GM21515 (cell line): ENCODE data around the gene AMOT.

Experiments used
- ATAC-seq: cut with Tn5 transposase; IDR thresholded peaks from one replicate; pipeline ENCODE4 v1.9.1; 2021; ENCODE audit not compliant: unreplicated experiment

The AMOT gene

GRCh38 chrX:112800971-112801775, 39.5 kb downstream of the AMOT start:
- ATAC-seq: no peak

- no peak for ATAC-seq
These were observed 41.2 kb downstream of the AMOT start for GRCh38 chrX:112799425-112799824.

DNA sequence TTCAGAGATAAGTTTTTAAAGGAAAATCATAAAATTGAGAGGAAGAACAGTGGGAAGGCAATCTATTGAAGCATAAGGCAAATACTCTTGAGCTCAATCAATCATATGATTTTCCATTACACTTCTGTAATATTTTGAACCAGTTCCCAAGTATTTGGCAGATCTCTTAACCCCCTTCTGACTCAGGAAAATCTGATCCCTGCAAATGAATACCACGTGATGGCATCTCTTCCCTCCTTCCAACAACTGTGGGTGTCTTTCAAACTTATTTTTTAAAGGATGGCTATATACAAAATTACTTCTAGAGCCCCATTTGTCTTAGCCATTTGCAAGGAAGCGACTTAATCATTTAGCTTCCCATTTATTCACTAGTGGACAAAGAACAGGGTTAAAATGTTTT, 41.9 kb downstream of the AMOT start:
- ATAC-seq: no peak

DNA sequence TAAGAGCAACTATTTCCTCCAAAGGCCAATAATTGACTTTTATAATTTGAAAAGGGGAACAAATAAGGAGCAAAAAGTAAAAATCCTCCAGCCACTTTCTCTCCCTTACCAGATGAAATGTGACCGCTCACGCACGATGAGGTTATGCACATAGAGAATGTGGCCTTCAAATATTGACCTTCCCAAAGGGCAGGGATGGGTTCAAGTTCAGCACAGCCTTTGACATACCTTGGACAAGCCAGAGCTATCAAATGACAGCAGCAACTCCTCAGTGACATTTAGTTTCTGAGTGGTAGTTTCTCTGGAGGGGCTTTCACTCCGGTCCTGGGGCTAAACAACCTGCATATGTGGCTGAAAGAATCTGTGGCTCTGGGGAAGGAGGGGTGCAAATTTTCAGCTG, 50.7 kb downstream of the AMOT start:
- ATAC-seq: no peak

DNA sequence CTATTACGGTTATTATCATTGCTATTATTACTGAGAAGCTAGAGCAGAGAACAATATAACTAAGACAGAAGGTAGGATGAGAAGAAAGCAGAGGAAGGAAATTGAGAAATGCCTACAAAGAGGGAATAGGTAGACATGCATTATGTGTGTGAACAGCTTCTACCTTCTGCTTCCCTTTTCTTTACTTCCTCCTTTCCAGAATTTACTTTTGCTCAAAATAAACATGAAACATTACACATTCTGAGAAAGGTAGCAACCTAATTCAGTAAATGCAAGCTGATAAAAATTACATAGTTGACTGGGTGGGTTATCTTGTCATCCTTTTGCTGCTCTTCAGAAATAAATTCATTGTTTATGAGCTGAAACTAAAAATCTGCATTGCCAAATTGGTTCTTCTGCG, 54.6 kb downstream of the AMOT start:
- no peak for ATAC-seq

GRCh38 chrX:112785344-112785743, 55.3 kb downstream of the AMOT start:
- no peak for ATAC-seq

GRCh38 chrX:112784692-112785091, 55.9 kb downstream of the AMOT start:
- no peak for ATAC-seq

DNA sequence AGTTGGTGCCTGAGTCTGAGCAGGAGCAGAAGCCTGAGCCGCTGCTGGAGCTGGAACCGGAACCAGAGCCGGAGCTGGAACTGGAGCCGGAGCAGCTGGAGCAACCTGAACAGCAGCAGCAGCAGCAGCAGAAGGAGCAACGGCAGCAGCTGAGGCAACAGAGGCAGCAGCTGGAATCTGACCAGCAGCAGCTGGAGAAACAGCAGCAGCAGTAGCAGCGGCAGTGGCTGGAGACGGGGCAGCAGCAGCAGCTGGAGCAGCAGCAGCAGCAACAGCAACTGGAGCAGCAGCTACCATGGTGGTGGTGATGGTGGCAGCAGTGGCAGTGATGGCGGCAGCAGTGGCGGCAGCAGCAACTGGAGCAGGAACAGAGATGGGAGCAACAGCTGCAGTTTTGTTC, 61.5 kb downstream of the AMOT start:
- ATAC-seq: no peak

GRCh38 chrX:112774651-112775293, 65.9 kb downstream of the AMOT start:
- ATAC-seq: no peak

GRCh38 chrX:112774142-112774541, 66.5 kb downstream of the AMOT start:
- ATAC-seq: no peak

- ATAC-seq: no peak
These were observed 71.6 kb downstream of the AMOT start for GRCh38 chrX:112769034-112769433.

DNA sequence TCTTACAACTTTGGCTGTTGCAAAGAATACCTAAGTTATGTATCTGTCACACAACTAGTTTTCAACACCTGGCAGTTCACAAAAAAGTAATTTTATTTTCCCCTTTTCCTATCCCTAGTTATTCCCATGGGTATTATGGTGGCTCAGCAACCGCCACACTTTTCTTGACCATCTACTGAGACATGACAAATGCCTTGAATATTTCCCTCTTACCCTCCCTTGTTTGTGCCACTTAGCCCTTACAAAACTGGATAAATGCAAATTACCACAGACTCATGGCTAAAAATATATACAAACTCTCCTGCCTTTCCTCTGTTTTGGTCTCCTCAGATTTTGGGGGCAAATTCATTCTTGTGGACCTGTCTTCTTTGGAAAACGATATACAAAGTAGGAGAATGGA, 72.1 kb downstream of the AMOT start:
- no peak for ATAC-seq

DNA sequence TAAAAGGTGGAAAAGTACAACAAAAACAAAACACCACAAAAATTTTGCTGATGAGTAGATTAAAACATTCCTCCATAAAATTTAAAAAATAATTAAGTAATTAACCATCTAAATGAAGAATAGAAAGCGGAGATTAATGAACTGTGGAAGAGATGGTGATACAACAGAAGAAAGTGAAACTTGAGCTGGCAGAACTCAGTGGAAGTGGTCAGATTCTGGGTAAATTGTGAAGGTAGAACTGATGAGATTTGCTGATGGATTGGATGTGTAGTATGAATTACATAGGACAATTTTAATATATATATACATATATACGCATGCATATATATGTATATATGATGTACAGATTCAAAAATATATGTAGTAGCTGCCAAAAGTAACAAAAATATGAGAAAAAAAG, 73.9 kb downstream of the AMOT start:
- ATAC-seq: no peak

DNA sequence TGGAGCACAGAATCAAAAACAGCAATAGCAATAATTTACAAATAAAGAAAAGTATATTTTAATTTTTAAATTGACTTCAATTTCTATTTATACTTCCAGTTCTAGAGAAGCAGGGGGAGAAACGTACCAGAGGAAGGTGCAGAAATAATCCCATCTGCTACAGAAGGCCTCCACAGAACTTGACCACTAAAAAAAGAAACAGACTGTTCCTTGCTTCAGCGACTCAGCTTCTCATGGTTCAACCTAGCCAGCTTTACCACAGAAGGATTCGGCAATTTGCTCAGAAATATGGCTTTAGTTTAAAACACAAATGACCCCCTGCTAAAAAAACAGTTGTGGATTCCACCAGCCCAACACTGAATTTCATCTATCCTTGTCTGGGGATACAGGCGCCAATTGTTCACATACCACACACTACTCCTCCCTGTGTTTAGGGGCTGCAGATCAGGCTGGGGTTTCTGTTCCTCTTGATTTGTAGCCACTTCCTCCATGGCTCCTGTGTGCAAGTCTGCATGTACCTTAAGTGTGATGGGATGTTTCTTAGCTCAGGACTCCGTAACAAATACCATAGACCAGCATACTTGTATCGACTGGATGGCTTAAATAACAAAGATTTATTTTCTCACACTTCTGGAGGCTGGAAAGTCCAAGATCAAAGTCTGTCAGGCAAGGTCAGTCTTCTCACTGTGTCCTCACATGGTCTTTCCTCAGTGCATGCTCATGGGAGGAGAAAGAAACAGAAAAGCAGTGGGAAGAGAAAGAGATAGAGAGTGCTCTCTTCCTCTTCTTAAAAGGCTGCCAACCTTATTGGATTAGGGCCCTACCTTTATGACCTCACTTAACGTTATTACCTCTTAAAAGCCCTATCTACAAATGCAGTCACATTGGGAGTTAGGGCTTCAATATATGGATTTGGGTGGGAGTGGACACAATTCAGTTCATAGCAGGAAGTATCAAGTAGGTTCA, 79.1 kb downstream of the AMOT start:
- peak; percentile 94 for ATAC-seq

GRCh38 chrX:112760697-112761096, 79.9 kb downstream of the AMOT start:
- peak; percentile 52 for ATAC-seq

DNA sequence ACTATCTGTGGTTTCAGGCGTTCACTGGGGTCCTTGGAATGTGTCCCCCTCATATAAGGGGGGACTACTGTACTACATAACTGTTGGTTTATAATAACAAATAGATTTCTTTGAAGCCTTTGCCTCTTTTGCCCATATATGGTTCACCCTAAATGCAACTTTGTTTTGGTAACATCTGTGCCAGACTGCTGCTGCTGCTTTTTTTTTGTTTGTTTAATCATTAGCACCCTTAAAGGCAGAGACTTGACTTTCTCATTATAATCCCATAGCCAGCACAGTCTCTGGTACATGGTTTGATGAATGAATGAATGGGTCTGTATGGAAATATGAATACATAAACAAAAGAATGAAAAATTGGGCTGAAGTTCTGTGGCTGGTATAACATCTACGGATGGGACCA, 80.7 kb downstream of the AMOT start:
- ATAC-seq: no peak

GRCh38 chrX:112759512-112759911, 81.1 kb downstream of the AMOT start:
- no peak for ATAC-seq

GRCh38 chrX:112757946-112758345, 82.7 kb downstream of the AMOT start:
- no peak for ATAC-seq

GRCh38 chrX:112753116-112753515, 87.5 kb downstream of the AMOT start:
- ATAC-seq: no peak

- ATAC-seq: no peak
These were observed 89.6 kb downstream of the AMOT start for GRCh38 chrX:112751076-112751475.

DNA sequence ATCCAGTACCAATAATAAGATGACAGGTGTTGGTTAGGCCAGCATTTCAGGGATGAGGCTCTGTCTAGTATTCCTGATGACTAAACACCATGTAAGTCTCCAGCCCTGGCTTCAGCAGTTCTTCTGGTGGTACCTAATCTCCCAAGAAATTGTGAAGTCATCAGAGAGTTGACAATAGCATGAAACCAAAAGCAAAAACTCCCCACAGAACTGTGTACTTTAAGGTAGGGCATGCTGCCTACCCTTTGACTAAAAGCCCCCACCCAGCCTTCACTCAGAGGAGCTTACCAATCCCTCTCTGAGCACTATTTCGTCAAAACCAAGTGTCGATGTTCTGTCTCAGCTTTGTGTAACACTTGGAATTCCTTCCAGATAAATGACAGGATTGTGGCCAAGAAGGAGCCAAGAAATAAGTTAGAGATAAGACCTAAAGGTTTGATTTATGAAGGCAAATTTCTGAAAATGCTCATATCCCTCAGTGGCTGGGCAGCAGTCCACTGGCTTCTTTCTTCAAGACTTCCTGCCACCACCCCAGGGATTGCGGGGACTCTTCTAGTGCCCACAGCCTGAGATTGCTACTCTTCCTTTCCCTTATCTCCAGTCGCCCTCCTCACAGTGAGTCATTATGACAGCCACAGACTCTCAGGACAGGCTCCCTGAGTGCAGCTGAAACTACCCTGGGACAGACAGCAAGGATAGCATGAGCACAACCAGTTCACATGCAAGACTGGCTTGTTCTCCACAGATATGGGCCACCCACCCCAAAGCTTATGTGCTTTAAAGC, 93.6 kb downstream of the AMOT start:
- ATAC-seq: no peak
